NOMO-1 treated with dmso at 0.1 percent for 144 hours (cell line): Measurements from ENCODE around the gene DOCK10.

ENCODE experiments used
- DNase-seq: peaks from one replicate; lab custom pipeline; 2025; ENCODE audit not compliant: unreplicated experiment; lab: John Stamatoyannopoulos, UW

Gene DOCK10

GRCh38 chr2:224729435-224729834 is 312.8 kb downstream of the DOCK10 start:
- no peak for DNase-seq

- DNase-seq = no peak
These were observed 317.9 kb downstream of the DOCK10 start for GRCh38 chr2:224724331-224724730.

- peak; percentile 11 for DNase-seq
These were observed 318.6 kb downstream of the DOCK10 start for GRCh38 chr2:224723586-224724217.

GRCh38 chr2:224722770-224723169 is 319.5 kb downstream of the DOCK10 start:
- DNase-seq = no peak

GRCh38 chr2:224722250-224722649 is 320.0 kb downstream of the DOCK10 start:
- DNase-seq = no peak

GRCh38 chr2:224716921-224717320 is 325.3 kb downstream of the DOCK10 start:
- DNase-seq = no peak

GRCh38 chr2:224716201-224716600 is 326.1 kb downstream of the DOCK10 start, which contains the start of gene CCDC195:
Gene CCDC195 (minus strand): TSS chr2:224716365. CDS start chr2:224716365, 0 bp downstream.
- no peak for DNase-seq
